ENCODE data around the gene C1RL. TPM values are rescaled to one million over a fixed set of nuclear protein-coding genes. Genes with fewer than 3 reads are reported as not detected.

The C1RL gene
- total RNA-seq, 1 experiment from 2014 or later, result 49.8 TPM

- TF ChIP-seq, protein P1, sequence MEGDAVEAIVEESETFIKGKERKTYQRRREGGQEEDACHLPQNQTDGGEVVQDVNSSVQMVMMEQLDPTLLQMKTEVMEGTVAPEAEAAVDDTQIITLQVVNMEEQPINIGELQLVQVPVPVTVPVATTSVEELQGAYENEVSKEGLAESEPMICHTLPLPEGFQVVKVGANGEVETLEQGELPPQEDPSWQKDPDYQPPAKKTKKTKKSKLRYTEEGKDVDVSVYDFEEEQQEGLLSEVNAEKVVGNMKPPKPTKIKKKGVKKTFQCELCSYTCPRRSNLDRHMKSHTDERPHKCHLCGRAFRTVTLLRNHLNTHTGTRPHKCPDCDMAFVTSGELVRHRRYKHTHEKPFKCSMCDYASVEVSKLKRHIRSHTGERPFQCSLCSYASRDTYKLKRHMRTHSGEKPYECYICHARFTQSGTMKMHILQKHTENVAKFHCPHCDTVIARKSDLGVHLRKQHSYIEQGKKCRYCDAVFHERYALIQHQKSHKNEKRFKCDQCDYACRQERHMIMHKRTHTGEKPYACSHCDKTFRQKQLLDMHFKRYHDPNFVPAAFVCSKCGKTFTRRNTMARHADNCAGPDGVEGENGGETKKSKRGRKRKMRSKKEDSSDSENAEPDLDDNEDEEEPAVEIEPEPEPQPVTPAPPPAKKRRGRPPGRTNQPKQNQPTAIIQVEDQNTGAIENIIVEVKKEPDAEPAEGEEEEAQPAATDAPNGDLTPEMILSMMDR (IDR thresholded peaks at IDR 0.05; ENCODE audit: unreplicated experiment), result no peak
- H3K27ac Mint-ChIP-seq (ENCODE audit: low read depth, unreplicated experiment), result no peak overlapping the region
- peak overlapping the region; percentile 72 for H3K4me3 Mint-ChIP-seq (ENCODE audit: unreplicated experiment)
- ChIA-PET POLR2A (no interaction called here), CTCF (interaction anchor here (0.6 to 1.3 kb wide), 2 partner anchors 13 kb away, joined by 4 to 5 read pairs; no protein-coding TSS in a partner anchor)
- DNase-seq (ENCODE audit: unreplicated experiment), result no peak
- H3K27me3 Mint-ChIP-seq (ENCODE audit: insufficient read depth, unreplicated experiment), result no peaks in the 10 kb centered on the region
- H3K36me3 Mint-ChIP-seq (ENCODE audit: insufficient read depth, unreplicated experiment), result peaks cover 30% of the 10 kb centered on the region
- no TSS peak for BruUV-seq (replicated peaks)
- intact Hi-C loops (cut with micrococcal nuclease), result no loop called here
- peaks cover 17% of the 10 kb centered on the region for H3K4me1 Mint-ChIP-seq (ENCODE audit: insufficient read depth, unreplicated experiment)
- H3K9me3 Mint-ChIP-seq (ENCODE audit: unreplicated experiment), result no peaks in the 10 kb centered on the region
These were observed 22.5 kb upstream of the C1RL start for GRCh38 chr12:7131502-7131866.

- Mint-ChIP-seq H3K9me3 (ENCODE audit: unreplicated experiment) (no peaks in the 10 kb centered on the region), H3K4me3 (ENCODE audit: unreplicated experiment) (peak overlapping the region; percentile 72), H3K36me3 (ENCODE audit: insufficient read depth, unreplicated experiment) (peaks cover 30% of the 10 kb centered on the region), H3K27me3 (ENCODE audit: insufficient read depth, unreplicated experiment) (no peaks in the 10 kb centered on the region), H3K27ac (ENCODE audit: low read depth, unreplicated experiment) (peak overlapping the region; percentile 33), H3K4me1 (ENCODE audit: insufficient read depth, unreplicated experiment) (peaks cover 17% of the 10 kb centered on the region)
- ChIA-PET POLR2A (no interaction called here), CTCF (interaction anchor here (0.6 to 1.3 kb wide), 3 partner anchors 13 to 59 kb away, joined by 3 to 5 read pairs (median 4); no protein-coding TSS in a partner anchor)
- intact Hi-C loops (cut with micrococcal nuclease), result no loop called here
- TF ChIP-seq, protein P1 (IDR thresholded peaks at IDR 0.05; ENCODE audit: unreplicated experiment), result no peak
- no peak for DNase-seq (ENCODE audit: unreplicated experiment)
- no TSS peak for BruUV-seq (replicated peaks)
These were observed 21.9 kb upstream of the C1RL start for GRCh38 chr12:7130701-7131501.

- CTCF ChIA-PET, result interaction anchor here (0.7 to 1.3 kb wide), 2 partner anchors 14 to 60 kb away, joined by 3 to 5 read pairs; no protein-coding TSS in a partner anchor
- peak within 1 kb of the TSS; percentile 33 for H3K27ac Mint-ChIP-seq (ENCODE audit: low read depth, unreplicated experiment)
These were observed 21.1 kb upstream of the C1RL start, which contains the start of gene CLSTN3 for GRCh38 chr12:7129872-7130691. TSS of gene CLSTN3 (plus strand) at chr12:7130371. CDS start at chr12:7130649, 278 bp downstream.

More at GRCh38 chr12:7129872-7130691, 21.1 kb upstream of the C1RL start, which contains the start of gene CLSTN3:
- TF ChIP-seq, protein P1 (IDR thresholded peaks at IDR 0.05; ENCODE audit: unreplicated experiment), result no peak
- intact Hi-C loops (cut with micrococcal nuclease), result no loop called here
- Mint-ChIP-seq H3K36me3 (ENCODE audit: insufficient read depth, unreplicated experiment) (peaks cover 22% of the 10 kb centered on the region), H3K9me3 (ENCODE audit: unreplicated experiment) (no peaks in the 10 kb centered on the region), H3K4me3 (ENCODE audit: unreplicated experiment) (peak within 1 kb of the TSS; percentile 72), H3K4me1 (ENCODE audit: insufficient read depth, unreplicated experiment) (peaks cover 17% of the 10 kb centered on the region), H3K27me3 (ENCODE audit: insufficient read depth, unreplicated experiment) (no peaks in the 10 kb centered on the region)
- DNase-seq (ENCODE audit: unreplicated experiment), result peak; percentile 51
- no TSS peak for BruUV-seq (replicated peaks)
- POLR2A ChIA-PET, result interaction anchor here (0.6 to 1.1 kb wide), 2 partner anchors 17 to 112 kb away, joined by 3 to 4 read pairs; no protein-coding TSS in a partner anchor

Measured in MCF 10A (cell line).